Measurements from ENCODE around the gene DPP3.

The DPP3 gene

GRCh38 chr11:66488957-66489356 lies 8.7 kb downstream of the DPP3 start:
- no peak for DNase-seq

- DNase-seq: no peak
Observed at GRCh38 chr11:66489636-66490035, 9.4 kb downstream of the DPP3 start.

GRCh38 chr11:66491315-66491935 lies 11.2 kb downstream of the DPP3 start:
- DNase-seq: no peak

- DNase-seq: no peak
Observed at GRCh38 chr11:66492161-66492865, 12.1 kb downstream of the DPP3 start.

GRCh38 chr11:66493130-66493529 lies 12.9 kb downstream of the DPP3 start:
- no peak for DNase-seq

- no peak for DNase-seq
Observed at GRCh38 chr11:66494458-66494857, 14.2 kb downstream of the DPP3 start.

GRCh38 chr11:66494935-66495334 lies 14.7 kb downstream of the DPP3 start:
- no peak for DNase-seq

- DNase-seq: no peak
Observed at GRCh38 chr11:66495401-66495854, 15.2 kb downstream of the DPP3 start.

- no peak for DNase-seq
Observed at GRCh38 chr11:66497206-66497605, 17.0 kb downstream of the DPP3 start.

- no peak for DNase-seq
Observed at GRCh38 chr11:66498506-66498905, 18.3 kb downstream of the DPP3 start.

- DNase-seq: no peak
Observed at GRCh38 chr11:66505276-66505816, 25.1 kb downstream of the DPP3 start.

GRCh38 chr11:66509131-66509561 lies 28.9 kb downstream of the DPP3 start:
- DNase-seq: no peak

- peak; percentile 94 for DNase-seq
Observed at GRCh38 chr11:66510271-66510989, 30.2 kb downstream of the DPP3 start, which contains the start of gene BBS1. Gene BBS1 (plus strand): TSS chr11:66510635. CDS start chr11:66510660, 25 bp downstream.

GRCh38 chr11:66510990-66511339 lies 30.7 kb downstream of the DPP3 start:
- DNase-seq: no peak

- DNase-seq: no peak
Observed at GRCh38 chr11:66523611-66524010, 43.4 kb downstream of the DPP3 start.

- no peak for DNase-seq
Observed at GRCh38 chr11:66524304-66525040, 44.2 kb downstream of the DPP3 start.

GRCh38 chr11:66529069-66529468 lies 48.8 kb downstream of the DPP3 start:
- no peak for DNase-seq

- no peak for DNase-seq
Observed at GRCh38 chr11:66529655-66530054, 49.4 kb downstream of the DPP3 start.

- DNase-seq: no peak
Observed at GRCh38 chr11:66530927-66531709, 50.9 kb downstream of the DPP3 start.

- no peak for DNase-seq
Observed at GRCh38 chr11:66531841-66532240, 51.6 kb downstream of the DPP3 start.

GRCh38 chr11:66532784-66533183 lies 52.5 kb downstream of the DPP3 start:
- DNase-seq: no peak
